HL-60 (cell line): Measurements from ENCODE around the gene ABHD10.

Experiments used
- CTCF ChIP-seq: IDR thresholded peaks from one replicate; pipeline ENCODE4 v1.5.1; 2011; ENCODE audit warnings: low read length, control low read depth, inconsistent platforms; ENCODE audit not compliant: insufficient read depth
- POLR2AphosphoS5 ChIP-seq: IDR thresholded peaks from 2 replicates; pipeline ENCODE4 v1.6.1; 2012; ENCODE audit warnings: low read depth
- SPI1 ChIP-seq: IDR thresholded peaks from 2 replicates; pipeline ENCODE4 v1.6.1; 2012; ENCODE audit warnings: low read depth, mild to moderate bottlenecking, borderline replicate concordance
- TF ChIP-seq, protein P1 (sequence below): IDR thresholded peaks from 2 replicates; pipeline ENCODE4 v1.6.1; 2012; ENCODE audit warnings: low read depth; ENCODE audit not compliant: insufficient replicate concordance

GRCh38 chr3:112004187-112004586 is 25.4 kb downstream of the ABHD10 start:
- TF ChIP-seq CTCF (no peak), POLR2AphosphoS5 (no peak), SPI1 (no peak)
- TF ChIP-seq, protein P1, sequence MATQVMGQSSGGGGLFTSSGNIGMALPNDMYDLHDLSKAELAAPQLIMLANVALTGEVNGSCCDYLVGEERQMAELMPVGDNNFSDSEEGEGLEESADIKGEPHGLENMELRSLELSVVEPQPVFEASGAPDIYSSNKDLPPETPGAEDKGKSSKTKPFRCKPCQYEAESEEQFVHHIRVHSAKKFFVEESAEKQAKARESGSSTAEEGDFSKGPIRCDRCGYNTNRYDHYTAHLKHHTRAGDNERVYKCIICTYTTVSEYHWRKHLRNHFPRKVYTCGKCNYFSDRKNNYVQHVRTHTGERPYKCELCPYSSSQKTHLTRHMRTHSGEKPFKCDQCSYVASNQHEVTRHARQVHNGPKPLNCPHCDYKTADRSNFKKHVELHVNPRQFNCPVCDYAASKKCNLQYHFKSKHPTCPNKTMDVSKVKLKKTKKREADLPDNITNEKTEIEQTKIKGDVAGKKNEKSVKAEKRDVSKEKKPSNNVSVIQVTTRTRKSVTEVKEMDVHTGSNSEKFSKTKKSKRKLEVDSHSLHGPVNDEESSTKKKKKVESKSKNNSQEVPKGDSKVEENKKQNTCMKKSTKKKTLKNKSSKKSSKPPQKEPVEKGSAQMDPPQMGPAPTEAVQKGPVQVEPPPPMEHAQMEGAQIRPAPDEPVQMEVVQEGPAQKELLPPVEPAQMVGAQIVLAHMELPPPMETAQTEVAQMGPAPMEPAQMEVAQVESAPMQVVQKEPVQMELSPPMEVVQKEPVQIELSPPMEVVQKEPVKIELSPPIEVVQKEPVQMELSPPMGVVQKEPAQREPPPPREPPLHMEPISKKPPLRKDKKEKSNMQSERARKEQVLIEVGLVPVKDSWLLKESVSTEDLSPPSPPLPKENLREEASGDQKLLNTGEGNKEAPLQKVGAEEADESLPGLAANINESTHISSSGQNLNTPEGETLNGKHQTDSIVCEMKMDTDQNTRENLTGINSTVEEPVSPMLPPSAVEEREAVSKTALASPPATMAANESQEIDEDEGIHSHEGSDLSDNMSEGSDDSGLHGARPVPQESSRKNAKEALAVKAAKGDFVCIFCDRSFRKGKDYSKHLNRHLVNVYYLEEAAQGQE, result no peak
